PC-9 (cell line): Measurements from ENCODE around the gene CSF1R.

ENCODE experiments used
- CTCF ChIP-seq: fragments of 200-600 bp; sonication (generic); conservative IDR thresholded peaks from 2 replicates; pipeline ENCODE4 v1.6.1; 2017; ENCODE audit warnings: mixed run types, antibody characterized with exemption, mild to moderate bottlenecking, moderate library complexity
- EZH2 ChIP-seq: fragments of 200-600 bp; sonication (generic); IDR thresholded peaks from 2 replicates; pipeline ENCODE4 v1.8.0; 2017; ENCODE audit warnings: antibody characterized with exemption, low read depth

GRCh38 chr5:150014456-150014855 lies 71.9 kb downstream of the CSF1R start:
- no peak for TF ChIP-seq CTCF
- no peak for TF ChIP-seq EZH2
